CD4-positive, alpha-beta T cell (primary cell): ENCODE data around the gene OR6J1. TPM values are rescaled to one million over a fixed set of nuclear protein-coding genes. Genes with fewer than 3 reads are reported as not detected.

Experiments
- ATAC-seq: fragments of 200-7000 bp; cut with Tn5 transposase; one replicate; pipeline ENCODE4 v1.10.0; 2022; ENCODE audit warnings: mild to moderate bottlenecking; ENCODE audit not compliant: poor library complexity
- CTCF ChIA-PET: fragments of 350-600 bp; sonication (Branson Sonifier 250); formaldehyde crosslinking; loops from one replicate; lab custom pipeline; 2021; ENCODE audit warnings: antibody characterized with exemption, inconsistent platforms; lab: Charles Lee
- POLR2A ChIA-PET: fragments of 350-600 bp; sonication (Branson Sonifier 250); formaldehyde crosslinking; loops from one replicate; lab custom pipeline; 2021; ENCODE audit warnings: antibody characterized with exemption, inconsistent platforms; lab: Charles Lee
- DNase-seq, 14 experiments: peaks; one replicate each; pipeline ENCODE4 v3.0.0-alpha.2; 2013 to 2020; ENCODE audit warnings: mixed read lengths in 2 of 14
- H3K27ac ChIP-seq, 2 donors: one replicate each; pipeline versions ENCODE4 v1.5.1 to v1.7.0; 2013; ENCODE audit warnings: low read length in 2 of 2, low read depth in 1 of 2, mild to moderate bottlenecking in 1 of 2
- H3K27me3 ChIP-seq, 2 experiments: 1 replicate in 1 of 2; 2 replicates in 1 of 2; pipeline versions ENCODE4 v1.6.1 to v1.7.0; 2013; ENCODE audit warnings: low read length in 2 of 2, control low read depth in 1 of 2, mild to moderate bottlenecking in 1 of 2, moderate library complexity in 1 of 2; ENCODE audit not compliant: insufficient read depth in 2 of 2, control insufficient read depth in 1 of 2
- H3K36me3 ChIP-seq: one replicate; pipeline ENCODE4 v1.6.1; 2013; ENCODE audit warnings: low read length, control low read depth; ENCODE audit not compliant: insufficient read depth
- H3K4me1 ChIP-seq: one replicate; pipeline ENCODE4 v1.6.1; 2013; ENCODE audit warnings: low read length, control low read depth; ENCODE audit not compliant: insufficient read depth
- H3K4me3 ChIP-seq: one replicate; pipeline ENCODE4 v1.5.1; 2013; ENCODE audit warnings: mild to moderate bottlenecking, low read length, moderate library complexity
- H3K9me3 ChIP-seq, 2 experiments: 1 replicate in 1 of 2; 2 replicates in 1 of 2; pipeline versions ENCODE4 v1.6.1 to v1.7.0; 2013; ENCODE audit warnings: low read length in 2 of 2, mild to moderate bottlenecking in 2 of 2, control low read depth in 1 of 2, moderate library complexity in 1 of 2; ENCODE audit not compliant: control insufficient read depth in 1 of 2, insufficient read depth in 1 of 2
- H3K27ac Mint-ChIP-seq: one replicate; pipeline ENCODE4 v1.8.0; 2020; ENCODE audit warnings: mixed read lengths
- H3K27me3 Mint-ChIP-seq: one replicate; pipeline ENCODE4 v1.8.0; 2021; ENCODE audit warnings: mixed read lengths
- H3K36me3 Mint-ChIP-seq: one replicate; pipeline ENCODE4 v1.8.0; 2021; ENCODE audit warnings: low read depth, mixed read lengths
- H3K4me1 Mint-ChIP-seq: one replicate; pipeline ENCODE4 v1.8.0; 2021; ENCODE audit warnings: low read depth, mixed read lengths
- H3K4me3 Mint-ChIP-seq: one replicate; pipeline ENCODE4 v1.8.0; 2020; ENCODE audit warnings: mild to moderate bottlenecking, mixed read lengths
- H3K9me3 Mint-ChIP-seq: one replicate; pipeline ENCODE4 v1.8.0; 2020; ENCODE audit warnings: mixed read lengths
- CTCF ChIP-seq: fragments of 200-600 bp; IDR thresholded peaks from one replicate; pipeline ENCODE4 v1.8.0; 2022; ENCODE audit warnings: antibody characterized with exemption, mild to moderate bottlenecking
- intact Hi-C, 2 experiments: fragments of 100-400 bp; cut with DNase I in 1 of 2; cut with micrococcal nuclease in 1 of 2; formaldehyde crosslinking; loops; one replicate each; pipeline versions ENCODE4 v1.15.1 to v1.9.0; 2023 to 2025; cut with DNase I, micrococcal nuclease
- total RNA-seq, 174 experiments: library from RNA in 2 of 174; stranded (reverse) in 2 of 174; gene quantifications; one replicate each; pipeline ENCODE4 v1.2.3 and lab custom pipeline; 2021 to 2026

OR6J1 gene
- total RNA-seq, 2 experiments from 2014 or later = not detected

- ChIA-PET POLR2A (interaction anchor here (0.9 kb wide), 1 partner anchor 18 kb away, joined by 3 read pairs; no protein-coding TSS in a partner anchor), CTCF (no interaction called here)
- Mint-ChIP-seq H3K9me3 (no peaks in the 10 kb centered on the region), H3K4me3 (no peak overlapping the region), H3K36me3 (peaks cover 90% of the 10 kb centered on the region), H3K27me3 (no peaks in the 10 kb centered on the region), H3K4me1 (no peaks in the 10 kb centered on the region), H3K27ac (no peak overlapping the region)
- Histone ChIP-seq H3K27me3 (no peaks in the 10 kb centered on the region), H3K27ac (no peak overlapping the region), H3K36me3 (peaks cover 81% of the 10 kb centered on the region), H3K4me3 (no peak overlapping the region), H3K4me1 (no peaks in the 10 kb centered on the region), H3K9me3 (no peaks in the 10 kb centered on the region)
- no peak for TF ChIP-seq CTCF
- ATAC-seq = no peak
- intact Hi-C loops = no loop called here
- DNase-seq = no peak
Measured at GRCh38 chr14:22607291-22607690, 36.9 kb downstream of the OR6J1 start.

GRCh38 chr14:22606380-22606779 lies 37.8 kb downstream of the OR6J1 start:
- TF ChIP-seq CTCF = no peak
- Mint-ChIP-seq H3K27ac (no peak overlapping the region), H3K9me3 (no peaks in the 10 kb centered on the region), H3K4me3 (no peak overlapping the region), H3K27me3 (no peaks in the 10 kb centered on the region), H3K36me3 (peaks cover 88% of the 10 kb centered on the region), H3K4me1 (no peaks in the 10 kb centered on the region)
- ChIA-PET CTCF (no interaction called here), POLR2A (no interaction called here)
- H3K9me3 ChIP-seq = no peaks in the 10 kb centered on the region
- DNase-seq (no peak), ATAC-seq (no peak)
- no peaks in the 10 kb centered on the region for H3K27me3 ChIP-seq
- intact Hi-C loops = no loop called here
- H3K36me3 ChIP-seq = peaks cover 87% of the 10 kb centered on the region
- no peak overlapping the region for H3K4me3 ChIP-seq
- no peak overlapping the region for H3K27ac ChIP-seq
- no peaks in the 10 kb centered on the region for H3K4me1 ChIP-seq

- H3K4me1 ChIP-seq = peaks cover 13% of the 10 kb centered on the region
- Mint-ChIP-seq H3K36me3 (peaks cover 70% of the 10 kb centered on the region), H3K27ac (no peak overlapping the region), H3K9me3 (no peaks in the 10 kb centered on the region), H3K27me3 (no peaks in the 10 kb centered on the region), H3K4me1 (peaks cover 19% of the 10 kb centered on the region), H3K4me3 (no peak overlapping the region)
- intact Hi-C loops = no loop called here
- DNase-seq (no peak), ATAC-seq (no peak)
- H3K27me3 ChIP-seq = no peaks in the 10 kb centered on the region
- H3K4me3 ChIP-seq = no peak overlapping the region
- peaks cover 61% of the 10 kb centered on the region for H3K36me3 ChIP-seq
- CTCF ChIA-PET = no interaction called here
- H3K9me3 ChIP-seq = no peaks in the 10 kb centered on the region
- H3K27ac ChIP-seq = no peak overlapping the region
- POLR2A ChIA-PET = interaction anchor here (0.7 kb wide), 1 partner anchor 14 kb away, joined by 3 read pairs; the partner anchor contains the start of gene DAD1
- TF ChIP-seq CTCF = no peak
Measured at GRCh38 chr14:22602862-22603261, 41.3 kb downstream of the OR6J1 start.
